Measurements from ENCODE around the gene IFIT1. TPM values are rescaled to one million over a fixed set of nuclear protein-coding genes. Genes with fewer than 3 reads are reported as not detected.

The IFIT1 gene
- total RNA-seq, 3 donors from 2014 or later, result 0.13 to 0.41 (median 0.28) TPM

DNA sequence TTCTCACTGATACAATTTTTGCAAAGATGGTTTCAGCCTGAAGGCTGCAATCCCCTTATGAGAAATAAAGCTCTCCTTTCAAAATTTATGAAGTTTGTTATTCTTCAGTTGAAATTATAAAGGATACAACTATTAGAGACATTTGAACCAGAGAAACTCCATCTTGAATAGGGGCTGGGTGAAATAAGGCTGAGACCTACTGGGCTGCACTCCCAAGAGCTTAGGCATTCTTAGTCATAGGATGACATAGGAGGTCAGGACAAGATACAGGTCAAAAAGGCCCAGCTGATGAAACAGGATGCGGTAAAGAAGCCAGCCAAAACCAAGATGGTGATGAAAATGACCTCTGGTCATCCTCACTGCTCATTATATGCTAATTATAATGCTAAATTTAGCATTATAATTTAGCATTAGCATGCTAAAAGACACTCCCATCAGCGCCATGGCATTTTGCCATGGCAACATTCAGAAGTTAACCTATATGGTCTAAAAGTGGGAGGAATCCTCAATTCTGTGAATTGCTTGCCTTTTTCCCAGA, 37.0 kb upstream of the IFIT1 start:
- Mint-ChIP-seq H3K9me3 (no peaks in the 10 kb centered on the region), H3K4me1 (ENCODE audit: low read depth) (peaks cover 19% of the 10 kb centered on the region), H3K4me3 (no peak overlapping the region), H3K27me3 (ENCODE audit: low read depth) (peaks cover 11% of the 10 kb centered on the region), H3K36me3 (ENCODE audit: insufficient read depth) (peaks cover 2% of the 10 kb centered on the region)
- no peak for DNase-seq
- no peak for ATAC-seq

DNA sequence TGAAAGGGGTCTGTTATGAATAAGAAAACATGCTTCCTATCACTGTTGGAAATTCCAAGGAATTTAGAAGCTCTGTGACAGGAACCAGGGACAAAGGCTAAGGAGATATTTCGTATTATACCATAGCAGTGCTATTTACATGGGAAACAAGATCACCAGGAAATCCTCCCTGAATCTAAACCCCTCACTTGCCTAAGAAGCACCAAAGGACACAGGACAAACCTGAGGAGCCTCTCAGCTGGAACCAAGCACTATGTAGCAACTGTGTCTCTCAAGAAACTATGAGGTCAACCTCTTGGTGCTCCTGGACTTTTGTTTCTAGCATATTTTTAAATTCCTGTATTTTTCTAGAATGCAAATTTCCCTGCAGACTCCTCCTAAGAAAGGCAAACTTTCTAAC, 35.3 kb upstream of the IFIT1 start:
- H3K36me3 Mint-ChIP-seq (ENCODE audit: insufficient read depth), result peaks cover 2% of the 10 kb centered on the region
- H3K4me1 Mint-ChIP-seq (ENCODE audit: low read depth), result peaks cover 3% of the 10 kb centered on the region
- ATAC-seq, result no peak
- H3K9me3 Mint-ChIP-seq, result no peaks in the 10 kb centered on the region
- no peak for DNase-seq
- H3K27me3 Mint-ChIP-seq (ENCODE audit: low read depth), result peaks cover 5% of the 10 kb centered on the region
- no peak overlapping the region for H3K4me3 Mint-ChIP-seq

GRCh38 chr10:89357975-89358374, 34.4 kb upstream of the IFIT1 start:
- no peak for DNase-seq
- Mint-ChIP-seq H3K4me1 (ENCODE audit: low read depth) (peaks cover 3% of the 10 kb centered on the region), H3K27me3 (ENCODE audit: low read depth) (peaks cover 4% of the 10 kb centered on the region), H3K36me3 (ENCODE audit: insufficient read depth) (peaks cover 2% of the 10 kb centered on the region), H3K4me3 (no peak overlapping the region), H3K9me3 (no peaks in the 10 kb centered on the region)
- no peak for ATAC-seq

DNA sequence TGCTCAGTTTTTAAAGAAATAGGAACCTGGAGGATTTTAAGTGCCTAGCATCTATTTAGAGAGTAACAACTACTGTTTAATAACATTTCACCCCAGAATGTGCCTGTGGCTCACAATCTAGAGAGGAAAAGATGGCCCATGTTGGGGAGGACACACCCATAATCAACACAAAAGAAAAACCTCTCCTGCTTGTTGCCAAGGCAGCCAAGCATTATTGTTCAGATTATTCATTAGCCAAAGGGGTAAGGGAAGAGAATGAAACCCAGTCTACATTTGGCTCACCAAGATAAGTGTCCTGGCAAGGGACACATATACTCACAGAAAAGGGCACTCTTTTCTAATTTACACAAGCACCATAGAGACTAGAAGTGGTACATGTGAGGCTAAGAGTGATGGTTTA, 32.3 kb upstream of the IFIT1 start:
- no peak for DNase-seq
- Mint-ChIP-seq H3K36me3 (ENCODE audit: insufficient read depth) (no peaks in the 10 kb centered on the region), H3K4me1 (ENCODE audit: low read depth) (peaks cover 19% of the 10 kb centered on the region), H3K27me3 (ENCODE audit: low read depth) (peaks cover 4% of the 10 kb centered on the region), H3K9me3 (no peaks in the 10 kb centered on the region), H3K4me3 (no peak overlapping the region)
- no peak for ATAC-seq

DNA sequence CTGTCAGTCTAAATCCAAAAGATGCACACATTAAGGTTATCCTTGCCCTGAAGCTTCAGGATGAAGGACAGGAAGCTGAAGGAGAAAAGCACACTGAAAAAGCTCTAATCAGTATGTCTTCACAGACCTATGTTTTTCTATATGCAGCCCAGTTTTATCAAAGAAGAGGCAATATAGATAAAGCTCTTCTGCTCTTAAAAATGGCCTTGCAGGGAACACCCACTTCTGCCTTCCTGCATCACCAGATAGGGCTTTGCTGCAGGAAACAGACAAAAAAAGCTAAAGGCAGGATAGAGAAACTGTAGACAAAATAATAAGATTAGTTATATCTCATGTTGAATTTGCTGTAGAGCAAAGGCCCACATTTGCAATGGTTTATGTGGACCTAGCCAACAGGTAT, 29.5 kb upstream of the IFIT1 start:
- ATAC-seq, result no peak
- Mint-ChIP-seq H3K4me3 (no peak overlapping the region), H3K9me3 (no peaks in the 10 kb centered on the region), H3K27me3 (ENCODE audit: low read depth) (no peaks in the 10 kb centered on the region), H3K36me3 (ENCODE audit: insufficient read depth) (no peaks in the 10 kb centered on the region), H3K4me1 (ENCODE audit: low read depth) (peaks cover 26% of the 10 kb centered on the region)
- no peak for DNase-seq

DNA sequence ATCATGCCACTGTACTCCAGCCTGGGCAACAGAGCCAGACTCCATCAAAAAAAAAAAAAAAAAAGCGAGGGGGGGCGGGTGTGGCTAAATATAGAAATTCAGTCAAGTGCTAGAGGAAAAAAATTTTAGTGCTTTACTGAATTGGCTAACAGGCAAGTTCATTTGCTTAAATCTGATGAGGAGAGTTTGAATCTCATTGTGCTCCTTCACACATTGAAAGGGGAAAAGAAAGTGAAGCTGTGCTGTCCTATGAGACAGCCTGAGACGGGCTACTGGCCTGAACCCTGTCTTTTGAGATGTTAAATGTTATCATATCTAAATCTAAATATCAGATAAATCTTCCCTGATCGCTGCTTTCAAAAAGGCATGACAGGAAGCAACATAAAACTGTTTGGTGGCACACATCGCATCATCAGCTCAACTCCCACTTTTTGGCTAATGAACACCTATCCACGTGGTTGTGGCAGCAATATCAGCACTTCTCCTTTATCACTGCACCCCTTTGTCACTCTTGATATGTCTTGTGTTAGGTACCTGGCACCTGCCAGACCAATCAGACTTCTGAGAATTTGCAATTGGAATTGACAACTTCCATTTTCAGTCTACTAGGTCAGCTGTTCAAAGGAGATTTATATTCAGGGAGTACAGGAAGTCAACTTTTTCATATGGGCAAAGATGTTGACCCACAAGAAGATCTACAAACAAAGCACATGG, 28.5 kb upstream of the IFIT1 start:
- no peak for DNase-seq
- no peak for ATAC-seq
- Mint-ChIP-seq H3K27me3 (ENCODE audit: low read depth) (no peaks in the 10 kb centered on the region), H3K4me1 (ENCODE audit: low read depth) (peaks cover 30% of the 10 kb centered on the region), H3K36me3 (ENCODE audit: insufficient read depth) (no peaks in the 10 kb centered on the region), H3K4me3 (no peak overlapping the region), H3K9me3 (no peaks in the 10 kb centered on the region)

- no peak for ATAC-seq
- Mint-ChIP-seq H3K27me3 (ENCODE audit: low read depth) (no peaks in the 10 kb centered on the region), H3K9me3 (no peaks in the 10 kb centered on the region), H3K36me3 (ENCODE audit: insufficient read depth) (no peaks in the 10 kb centered on the region), H3K4me1 (ENCODE audit: low read depth) (peaks cover 30% of the 10 kb centered on the region), H3K4me3 (no peak overlapping the region)
- no peak for DNase-seq
These were observed 27.9 kb upstream of the IFIT1 start for GRCh38 chr10:89364531-89364930.

DNA sequence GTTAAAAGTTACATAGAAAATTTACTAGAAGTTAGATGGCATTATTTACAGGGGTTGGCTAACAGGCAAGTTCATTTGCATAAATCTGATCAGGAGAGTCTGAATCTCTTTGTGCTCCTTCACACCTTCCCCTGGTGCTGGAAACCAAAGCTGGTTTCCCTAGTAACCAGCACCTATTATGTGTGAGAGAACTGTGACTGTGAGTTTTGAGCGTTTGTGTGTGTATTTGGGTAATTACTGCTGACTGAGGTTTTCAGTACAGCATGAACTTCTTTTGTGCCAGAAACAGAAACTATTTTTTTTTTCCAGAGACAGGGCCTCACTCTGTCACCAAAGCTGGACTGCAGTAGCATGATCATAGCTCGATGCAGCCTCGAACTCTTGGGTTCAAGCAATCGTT, 24.9 kb upstream of the IFIT1 start:
- ATAC-seq, result peak; percentile 37 to 43
- Mint-ChIP-seq H3K36me3 (ENCODE audit: insufficient read depth) (no peaks in the 10 kb centered on the region), H3K9me3 (no peaks in the 10 kb centered on the region), H3K27me3 (ENCODE audit: low read depth) (peaks cover 2% of the 10 kb centered on the region), H3K4me1 (ENCODE audit: low read depth) (peaks cover 28% of the 10 kb centered on the region), H3K4me3 (no peak overlapping the region)
- DNase-seq, result no peak

DNA sequence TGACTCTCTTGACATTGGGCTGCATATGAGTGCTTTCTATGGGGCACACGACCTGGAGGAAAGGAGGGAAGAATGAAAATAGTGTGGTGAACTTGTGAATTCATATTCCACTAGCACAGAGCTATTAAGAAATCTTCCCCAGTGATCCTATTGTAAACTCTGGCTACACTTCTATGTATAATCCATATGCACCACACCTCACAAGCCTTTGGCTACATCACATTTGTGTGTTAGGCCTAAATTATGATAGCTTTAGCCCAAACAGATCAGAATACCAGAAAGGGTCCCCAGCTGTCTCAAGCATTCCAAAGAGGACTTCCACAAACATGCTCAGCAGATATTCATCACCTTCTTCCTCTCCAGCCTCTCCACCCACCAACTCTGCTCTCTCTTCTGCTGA, 24.3 kb upstream of the IFIT1 start:
- DNase-seq (no peak), ATAC-seq (no peak)
- H3K4me1 Mint-ChIP-seq (ENCODE audit: low read depth), result peaks cover 25% of the 10 kb centered on the region
- no peaks in the 10 kb centered on the region for H3K9me3 Mint-ChIP-seq
- no peak overlapping the region for H3K4me3 Mint-ChIP-seq
- peaks cover 2% of the 10 kb centered on the region for H3K27me3 Mint-ChIP-seq (ENCODE audit: low read depth)
- no peaks in the 10 kb centered on the region for H3K36me3 Mint-ChIP-seq (ENCODE audit: insufficient read depth)

GRCh38 chr10:89369156-89370105, 23.0 kb upstream of the IFIT1 start:
- no peaks in the 10 kb centered on the region for H3K9me3 Mint-ChIP-seq
- DNase-seq, result peak; percentile 9

GRCh38 chr10:89371079-89371478, 21.3 kb upstream of the IFIT1 start:
- Mint-ChIP-seq H3K27me3 (ENCODE audit: low read depth) (peaks cover 2% of the 10 kb centered on the region), H3K36me3 (ENCODE audit: insufficient read depth) (no peaks in the 10 kb centered on the region), H3K4me1 (ENCODE audit: low read depth) (peaks cover 11% of the 10 kb centered on the region), H3K4me3 (no peak overlapping the region), H3K9me3 (no peaks in the 10 kb centered on the region)
- DNase-seq (no peak), ATAC-seq (no peak)

More at GRCh38 chr10:89369156-89370105, 23.0 kb upstream of the IFIT1 start:
- Mint-ChIP-seq H3K4me1 (ENCODE audit: low read depth) (peaks cover 16% of the 10 kb centered on the region), H3K27me3 (ENCODE audit: low read depth) (peaks cover 2% of the 10 kb centered on the region), H3K36me3 (ENCODE audit: insufficient read depth) (no peaks in the 10 kb centered on the region), H3K4me3 (no peak overlapping the region)
- no peak for ATAC-seq

DNA sequence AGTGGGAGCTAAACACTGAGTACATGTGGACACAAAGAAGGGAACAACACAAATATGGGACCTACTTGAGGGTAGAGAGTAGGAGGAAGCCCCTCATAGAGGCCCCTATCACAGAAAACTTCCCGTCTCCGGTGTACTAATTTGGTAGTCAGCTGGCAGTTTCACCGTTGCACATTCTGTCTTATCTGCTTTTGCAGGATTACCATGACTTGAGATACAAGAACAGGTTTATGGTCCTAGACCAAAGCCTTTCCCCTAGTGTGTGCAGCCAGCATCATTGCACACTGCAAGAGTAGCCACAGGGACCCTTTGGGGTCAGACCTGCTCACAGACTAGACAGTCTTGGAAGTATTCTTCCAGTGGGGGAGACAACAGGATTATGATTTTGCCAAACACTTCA, 20.4 kb upstream of the IFIT1 start:
- no peaks in the 10 kb centered on the region for H3K9me3 Mint-ChIP-seq
- H3K27me3 Mint-ChIP-seq (ENCODE audit: low read depth), result peaks cover 2% of the 10 kb centered on the region
- no peak for DNase-seq
- ATAC-seq, result no peak
- H3K4me1 Mint-ChIP-seq (ENCODE audit: low read depth), result peaks cover 11% of the 10 kb centered on the region
- no peaks in the 10 kb centered on the region for H3K36me3 Mint-ChIP-seq (ENCODE audit: insufficient read depth)
- H3K4me3 Mint-ChIP-seq, result no peak overlapping the region

GRCh38 chr10:89373916-89374711, 18.3 kb upstream of the IFIT1 start:
- H3K4me3 Mint-ChIP-seq, result no peak overlapping the region
- ATAC-seq (no peak), DNase-seq (no peak)
- H3K36me3 Mint-ChIP-seq (ENCODE audit: insufficient read depth), result no peaks in the 10 kb centered on the region
- H3K27me3 Mint-ChIP-seq (ENCODE audit: low read depth), result peaks cover 2% of the 10 kb centered on the region
- no peaks in the 10 kb centered on the region for H3K9me3 Mint-ChIP-seq
- no peaks in the 10 kb centered on the region for H3K4me1 Mint-ChIP-seq (ENCODE audit: low read depth)

DNA sequence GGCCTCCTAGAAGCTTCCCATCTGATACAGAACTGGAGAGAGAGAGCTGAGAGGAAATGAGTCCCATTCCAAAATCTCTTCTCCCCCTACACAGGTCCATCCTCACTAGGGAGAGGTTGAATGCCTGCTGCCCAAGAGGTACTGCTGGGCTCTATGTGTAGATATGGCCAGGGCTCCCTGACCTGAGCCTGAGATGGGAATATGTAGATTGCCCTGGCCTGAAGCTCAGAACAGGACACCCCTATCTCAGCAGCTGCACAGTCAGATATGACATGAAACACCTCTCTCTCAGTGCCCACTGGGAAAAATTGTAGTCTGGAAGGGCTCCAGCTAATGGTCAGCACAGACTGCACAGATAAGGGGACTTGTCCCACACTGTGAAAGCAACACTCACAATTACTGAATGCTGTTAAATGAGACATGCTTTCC, 17.7 kb upstream of the IFIT1 start:
- Mint-ChIP-seq H3K4me1 (ENCODE audit: low read depth) (no peaks in the 10 kb centered on the region), H3K4me3 (no peak overlapping the region), H3K27me3 (ENCODE audit: low read depth) (peaks cover 2% of the 10 kb centered on the region), H3K9me3 (no peaks in the 10 kb centered on the region), H3K36me3 (ENCODE audit: insufficient read depth) (no peaks in the 10 kb centered on the region)
- DNase-seq, result no peak
- ATAC-seq, result no peak
